GM12801 (cell line): ENCODE data around the gene CCDC136.

Experiments used
- TF ChIP-seq, protein P1 (sequence below): IDR thresholded peaks from one replicate; pipeline ENCODE4 v1.5.1; 2011; ENCODE audit warnings: control low read depth; ENCODE audit not compliant: insufficient read length; ENCODE audit errors: extremely low read depth

CCDC136 gene

DNA sequence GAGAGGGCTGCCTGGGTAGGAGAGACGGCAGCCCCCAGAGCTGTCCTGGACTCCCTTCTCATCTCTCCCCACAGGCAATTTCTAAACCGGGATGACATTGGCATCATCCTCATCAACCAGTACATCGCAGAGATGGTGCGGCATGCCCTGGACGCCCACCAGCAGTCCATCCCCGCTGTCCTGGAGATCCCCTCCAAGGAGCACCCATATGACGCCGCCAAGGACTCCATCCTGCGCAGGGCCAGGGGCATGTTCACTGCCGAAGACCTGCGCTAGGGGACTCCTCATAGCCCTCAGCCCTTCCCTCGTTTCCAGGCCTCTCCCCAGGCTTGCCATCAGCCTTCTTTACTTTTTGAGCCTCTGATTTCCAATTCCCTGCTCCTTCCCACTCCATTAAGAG is 73.5 kb downstream of the CCDC136 start:
- TF ChIP-seq, protein P1, sequence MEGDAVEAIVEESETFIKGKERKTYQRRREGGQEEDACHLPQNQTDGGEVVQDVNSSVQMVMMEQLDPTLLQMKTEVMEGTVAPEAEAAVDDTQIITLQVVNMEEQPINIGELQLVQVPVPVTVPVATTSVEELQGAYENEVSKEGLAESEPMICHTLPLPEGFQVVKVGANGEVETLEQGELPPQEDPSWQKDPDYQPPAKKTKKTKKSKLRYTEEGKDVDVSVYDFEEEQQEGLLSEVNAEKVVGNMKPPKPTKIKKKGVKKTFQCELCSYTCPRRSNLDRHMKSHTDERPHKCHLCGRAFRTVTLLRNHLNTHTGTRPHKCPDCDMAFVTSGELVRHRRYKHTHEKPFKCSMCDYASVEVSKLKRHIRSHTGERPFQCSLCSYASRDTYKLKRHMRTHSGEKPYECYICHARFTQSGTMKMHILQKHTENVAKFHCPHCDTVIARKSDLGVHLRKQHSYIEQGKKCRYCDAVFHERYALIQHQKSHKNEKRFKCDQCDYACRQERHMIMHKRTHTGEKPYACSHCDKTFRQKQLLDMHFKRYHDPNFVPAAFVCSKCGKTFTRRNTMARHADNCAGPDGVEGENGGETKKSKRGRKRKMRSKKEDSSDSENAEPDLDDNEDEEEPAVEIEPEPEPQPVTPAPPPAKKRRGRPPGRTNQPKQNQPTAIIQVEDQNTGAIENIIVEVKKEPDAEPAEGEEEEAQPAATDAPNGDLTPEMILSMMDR: no peak

DNA sequence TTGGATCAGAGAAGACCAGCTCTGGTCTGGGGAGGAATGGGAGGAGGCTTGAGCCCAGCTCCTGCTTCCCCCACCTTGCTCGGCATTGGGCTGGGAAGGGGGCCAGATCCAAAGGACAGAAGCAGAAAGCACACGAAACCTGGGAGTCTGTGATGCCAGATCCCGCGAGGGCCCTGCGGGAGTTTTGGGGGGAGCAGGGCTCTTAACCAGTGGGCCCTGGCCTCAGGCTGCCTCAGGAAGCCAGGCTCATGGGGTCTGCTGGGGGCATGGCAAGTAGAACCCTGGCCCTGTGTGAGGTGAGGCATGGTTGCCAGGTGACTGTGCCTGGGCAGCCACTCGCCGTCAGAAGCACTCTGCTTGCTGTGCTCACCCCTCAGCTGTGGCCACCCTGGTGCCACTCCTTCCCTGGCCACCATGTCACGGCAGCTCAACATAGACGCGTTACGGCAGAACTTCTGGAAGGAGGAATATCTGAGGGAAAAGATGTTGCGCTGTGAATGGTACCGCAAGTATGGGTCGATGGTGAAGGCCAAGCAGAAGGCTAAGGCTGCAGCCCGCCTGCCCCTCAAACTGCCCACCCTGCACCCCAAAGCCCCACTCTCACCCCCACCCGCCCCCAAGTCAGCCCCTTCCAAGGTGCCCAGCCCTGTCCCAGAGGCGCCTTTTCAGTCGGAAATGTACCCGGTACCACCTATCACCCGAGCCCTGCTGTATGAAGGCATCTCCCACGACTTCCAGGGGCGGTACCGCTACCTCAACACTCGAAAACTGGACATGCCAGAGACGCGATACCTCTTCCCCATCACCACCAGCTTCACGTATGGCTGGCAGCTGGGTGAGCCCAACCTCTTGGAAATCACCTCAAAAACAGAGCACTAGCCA is 74.5 kb downstream of the CCDC136 start:
- TF ChIP-seq, protein P1: no peak

DNA sequence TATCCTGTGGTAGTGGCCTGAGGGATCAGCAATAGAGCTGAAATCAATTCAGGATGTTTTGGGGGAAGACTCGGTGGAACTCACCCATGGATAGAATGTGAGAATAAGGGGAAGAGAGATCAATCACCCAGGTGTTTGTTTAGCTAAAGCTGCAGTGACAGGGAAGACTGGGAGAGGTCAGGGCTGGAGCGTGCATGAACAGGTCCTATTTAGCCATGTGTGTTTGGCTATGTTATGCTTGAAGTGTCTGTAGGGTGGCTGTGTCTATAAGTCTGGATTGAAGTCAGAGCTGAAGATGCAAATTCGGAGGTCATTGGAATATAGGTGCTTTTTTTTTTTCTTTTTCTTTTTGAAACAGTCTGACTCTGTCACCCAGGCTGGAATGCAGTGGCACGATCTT is 75.5 kb downstream of the CCDC136 start:
- TF ChIP-seq, protein P1: no peak

DNA sequence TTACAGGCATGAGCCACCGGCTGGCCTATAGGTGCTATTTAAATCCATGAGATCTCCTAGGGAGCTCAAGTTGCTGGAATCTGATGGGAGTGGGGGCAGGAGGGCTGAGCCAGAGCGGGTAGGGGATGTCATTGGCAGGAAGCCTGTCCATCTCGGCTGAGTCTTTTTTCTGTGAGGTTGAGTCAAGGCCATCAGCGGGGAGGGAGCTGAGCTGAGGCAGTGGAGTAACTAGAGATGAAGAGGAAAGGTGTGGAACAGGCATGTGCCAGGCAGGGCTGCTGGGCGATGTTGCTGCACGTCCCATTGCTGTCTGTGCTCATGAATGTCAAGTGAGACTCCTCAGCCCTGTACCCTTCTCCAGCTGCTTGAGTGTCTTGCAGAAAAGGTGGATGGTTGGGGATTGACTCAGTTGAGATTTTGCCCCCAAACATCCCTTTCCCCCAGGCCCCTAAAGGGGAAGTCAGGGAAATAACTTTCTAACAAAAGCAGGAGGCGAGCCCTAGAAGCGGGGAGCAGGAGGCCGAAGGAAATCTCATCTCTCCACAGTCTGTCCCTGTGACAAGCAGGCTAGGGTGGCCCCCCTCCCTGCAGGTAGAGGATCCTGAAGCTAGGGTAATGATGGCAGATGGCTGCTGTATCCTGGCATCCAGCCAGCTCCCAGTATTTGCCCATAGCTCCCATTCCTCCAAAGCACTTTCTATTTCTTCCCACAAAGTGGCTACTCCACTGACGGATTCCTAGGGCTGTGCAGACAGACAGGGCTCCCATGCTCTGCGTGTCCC is 76.3 kb downstream of the CCDC136 start:
- TF ChIP-seq, protein P1: no peak

DNA sequence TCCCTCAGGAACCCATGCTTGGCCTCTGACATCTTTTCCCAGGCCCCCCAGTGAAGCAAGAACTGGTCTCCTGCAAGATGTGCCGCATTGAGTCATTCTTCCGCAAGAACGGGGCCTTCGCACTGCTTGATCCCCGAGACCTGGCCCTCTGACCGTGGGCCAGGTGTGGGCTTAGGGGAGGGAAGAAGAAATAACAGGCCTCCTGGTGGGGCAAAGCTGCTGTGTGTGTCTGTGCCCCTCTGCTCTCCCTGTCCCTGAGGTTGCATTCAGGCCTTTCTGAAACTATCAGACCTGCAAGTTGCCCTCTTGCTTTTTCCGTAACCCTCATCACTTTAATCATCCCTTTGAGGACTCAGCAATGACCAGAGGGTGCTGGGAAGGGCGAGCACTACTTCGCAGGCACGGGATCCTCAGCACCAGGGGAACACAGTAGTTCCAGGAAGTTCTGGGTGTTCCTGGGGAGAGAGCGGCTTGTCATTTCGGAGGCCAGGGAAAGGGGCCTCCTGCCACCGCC is 76.9 kb downstream of the CCDC136 start:
- TF ChIP-seq, protein P1: no peak

DNA sequence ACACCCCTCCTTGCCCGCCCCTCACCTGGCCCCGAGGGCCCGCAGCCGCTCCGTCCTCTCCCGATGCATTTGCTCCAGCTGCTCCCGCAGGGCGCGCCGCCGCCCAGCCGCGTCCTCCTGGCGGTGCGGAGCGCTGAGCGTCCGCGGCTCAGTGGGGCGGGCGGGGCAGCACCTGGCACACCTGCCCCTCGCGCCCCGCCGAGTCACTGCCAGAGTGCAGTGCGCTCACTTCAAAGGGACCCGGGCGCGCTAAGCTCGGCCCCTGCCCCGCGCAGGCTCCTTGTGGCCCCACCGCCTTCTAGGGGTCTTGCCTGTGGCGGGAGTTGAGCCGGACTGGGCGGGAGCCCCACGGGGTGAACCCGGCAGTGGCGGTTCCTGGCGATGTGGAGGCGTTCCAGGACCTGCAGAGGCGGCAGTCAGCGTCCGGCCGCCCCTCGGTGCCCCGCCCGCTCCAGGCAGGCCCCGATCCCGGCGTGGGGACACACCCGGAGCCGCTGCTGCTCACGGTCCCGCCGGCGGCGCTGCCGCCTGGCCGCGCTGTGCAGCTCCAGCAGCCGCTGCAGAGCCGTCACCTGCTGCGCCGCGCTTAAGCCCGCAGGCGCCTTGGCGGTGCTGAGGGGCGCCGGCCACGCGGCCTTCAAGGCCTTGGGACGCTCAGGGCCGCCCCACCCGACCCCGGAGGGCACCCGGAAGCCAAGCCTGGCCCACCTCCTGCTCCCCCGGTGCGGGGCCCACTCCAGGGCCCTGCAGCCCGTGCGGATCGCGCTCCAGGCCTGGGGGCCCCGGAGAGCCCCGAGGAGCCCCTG is 77.6 kb downstream of the CCDC136 start:
- TF ChIP-seq, protein P1: no peak

DNA sequence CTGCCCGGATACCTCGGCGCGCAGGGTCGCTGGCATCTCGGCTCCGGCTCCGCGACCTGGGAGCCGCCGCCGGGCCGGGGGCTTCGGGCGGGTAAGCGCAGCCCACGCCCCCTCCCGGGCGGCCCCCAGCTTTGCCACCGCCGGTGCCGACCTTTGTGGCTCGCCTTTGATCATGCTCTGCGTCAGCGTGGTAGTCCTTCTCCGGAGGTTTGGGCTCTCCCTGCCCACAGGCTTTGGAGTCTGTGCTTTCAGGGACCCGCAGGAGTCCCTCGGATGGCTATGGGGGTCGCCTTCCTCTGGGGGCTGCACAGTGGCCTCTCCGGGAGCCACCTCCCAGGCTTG is 78.1 kb downstream of the CCDC136 start:
- TF ChIP-seq, protein P1: no peak
